Measurements from ENCODE around the gene LRRC14B.

DNA sequence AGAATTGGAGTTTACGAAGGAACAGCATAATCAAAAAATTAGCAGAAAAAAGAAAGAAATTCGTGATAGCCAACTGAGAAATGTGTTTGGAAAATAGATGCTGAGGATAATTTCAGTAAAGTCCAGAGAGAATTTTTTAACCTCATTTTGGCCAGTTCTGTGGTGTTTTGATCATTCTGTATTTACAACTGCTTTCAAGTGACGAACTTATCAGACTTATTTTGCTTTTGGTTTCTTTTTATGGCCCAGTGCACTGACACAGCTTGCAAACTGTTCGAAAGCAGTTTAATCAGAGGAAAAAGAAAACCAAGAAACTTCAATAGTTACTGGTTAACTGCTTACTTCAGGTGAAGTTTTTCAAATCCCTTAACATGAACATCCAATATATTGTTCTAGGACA is 28.7 kb downstream of the LRRC14B start:
- no peak for TF ChIP-seq CTCF (optimal IDR thresholded peaks at IDR 0.05 in 1 of 3, IDR thresholded peaks at IDR 0.05 in 1 of 3, conservative IDR thresholded peaks at IDR 0.05 in 1 of 3; ENCODE audit: extremely low read depth in 1 of 3, insufficient read depth in 2 of 3, low read length in 3 of 3)
- no peak for TF ChIP-seq EZH2 (IDR thresholded peaks at IDR 0.05; ENCODE audit: low read length)
